ENCODE data around the gene SNAP47. TPM values are rescaled to one million over a fixed set of nuclear protein-coding genes. Genes with fewer than 3 reads are reported as not detected.

SNAP47 gene
- total RNA-seq, 1 donor from 2014 or later: 52.8 TPM

DNA sequence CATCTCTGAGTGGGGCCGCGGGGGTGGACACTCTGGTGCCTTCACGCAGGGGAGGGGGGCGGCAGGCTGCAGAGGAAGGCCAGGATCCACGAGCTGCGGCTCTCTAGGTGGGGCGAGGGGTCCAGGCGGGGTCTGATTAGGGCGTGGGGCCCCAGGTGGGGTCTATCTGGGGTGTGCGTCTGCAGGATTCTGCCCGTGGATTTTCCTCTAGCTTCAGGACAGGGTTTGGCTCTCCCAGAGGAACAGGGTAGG is 6.4 kb upstream of the SNAP47 start:
- TF ChIP-seq, protein P1, sequence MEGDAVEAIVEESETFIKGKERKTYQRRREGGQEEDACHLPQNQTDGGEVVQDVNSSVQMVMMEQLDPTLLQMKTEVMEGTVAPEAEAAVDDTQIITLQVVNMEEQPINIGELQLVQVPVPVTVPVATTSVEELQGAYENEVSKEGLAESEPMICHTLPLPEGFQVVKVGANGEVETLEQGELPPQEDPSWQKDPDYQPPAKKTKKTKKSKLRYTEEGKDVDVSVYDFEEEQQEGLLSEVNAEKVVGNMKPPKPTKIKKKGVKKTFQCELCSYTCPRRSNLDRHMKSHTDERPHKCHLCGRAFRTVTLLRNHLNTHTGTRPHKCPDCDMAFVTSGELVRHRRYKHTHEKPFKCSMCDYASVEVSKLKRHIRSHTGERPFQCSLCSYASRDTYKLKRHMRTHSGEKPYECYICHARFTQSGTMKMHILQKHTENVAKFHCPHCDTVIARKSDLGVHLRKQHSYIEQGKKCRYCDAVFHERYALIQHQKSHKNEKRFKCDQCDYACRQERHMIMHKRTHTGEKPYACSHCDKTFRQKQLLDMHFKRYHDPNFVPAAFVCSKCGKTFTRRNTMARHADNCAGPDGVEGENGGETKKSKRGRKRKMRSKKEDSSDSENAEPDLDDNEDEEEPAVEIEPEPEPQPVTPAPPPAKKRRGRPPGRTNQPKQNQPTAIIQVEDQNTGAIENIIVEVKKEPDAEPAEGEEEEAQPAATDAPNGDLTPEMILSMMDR (IDR thresholded peaks at IDR 0.05): no peak
- TF ChIP-seq EZH2 (IDR thresholded peaks at IDR 0.05) (no peak), EZH2phosphoT487 (IDR thresholded peaks at IDR 0.05) (no peak)
- peak overlapping the region; percentile 93 for H2AFZ ChIP-seq (replicated peaks)
- H3F3A ChIP-seq (ENCODE audit: low read depth): peaks cover 29% of the 10 kb centered on the region
- peak overlapping the region; percentile 49 for H3K9ac ChIP-seq
- H3K27me3 ChIP-seq: peaks cover 5% of the 10 kb centered on the region
- Mint-ChIP-seq H3K27ac (peak overlapping the region; percentile 79), H3K4me3 (peak overlapping the region; percentile 88), H3K36me3 (no peaks in the 10 kb centered on the region), H3K27me3 (ENCODE audit: insufficient read depth, low read depth) (peaks cover 3% of the 10 kb centered on the region), H3K9me3 (no peaks in the 10 kb centered on the region), H3K4me1 (peaks cover 29% of the 10 kb centered on the region)
- no peaks in the 10 kb centered on the region for H3K36me3 ChIP-seq
- peaks cover 8% of the 10 kb centered on the region for H3K4me1 ChIP-seq
- H3K9me3 ChIP-seq (ENCODE audit: low read depth): no peaks in the 10 kb centered on the region
- H3K4me3 ChIP-seq: peak overlapping the region; percentile 67
- H4K20me1 ChIP-seq (ENCODE audit: low read depth): peaks cover 26% of the 10 kb centered on the region
- H3K27ac ChIP-seq: no peak overlapping the region
- no peak for DNase-seq (ENCODE audit: low spot score)
- peak overlapping the region; percentile 91 for H3K4me2 ChIP-seq
- H3K79me2 ChIP-seq (ENCODE audit: low read depth): peaks cover 4% of the 10 kb centered on the region

DNA sequence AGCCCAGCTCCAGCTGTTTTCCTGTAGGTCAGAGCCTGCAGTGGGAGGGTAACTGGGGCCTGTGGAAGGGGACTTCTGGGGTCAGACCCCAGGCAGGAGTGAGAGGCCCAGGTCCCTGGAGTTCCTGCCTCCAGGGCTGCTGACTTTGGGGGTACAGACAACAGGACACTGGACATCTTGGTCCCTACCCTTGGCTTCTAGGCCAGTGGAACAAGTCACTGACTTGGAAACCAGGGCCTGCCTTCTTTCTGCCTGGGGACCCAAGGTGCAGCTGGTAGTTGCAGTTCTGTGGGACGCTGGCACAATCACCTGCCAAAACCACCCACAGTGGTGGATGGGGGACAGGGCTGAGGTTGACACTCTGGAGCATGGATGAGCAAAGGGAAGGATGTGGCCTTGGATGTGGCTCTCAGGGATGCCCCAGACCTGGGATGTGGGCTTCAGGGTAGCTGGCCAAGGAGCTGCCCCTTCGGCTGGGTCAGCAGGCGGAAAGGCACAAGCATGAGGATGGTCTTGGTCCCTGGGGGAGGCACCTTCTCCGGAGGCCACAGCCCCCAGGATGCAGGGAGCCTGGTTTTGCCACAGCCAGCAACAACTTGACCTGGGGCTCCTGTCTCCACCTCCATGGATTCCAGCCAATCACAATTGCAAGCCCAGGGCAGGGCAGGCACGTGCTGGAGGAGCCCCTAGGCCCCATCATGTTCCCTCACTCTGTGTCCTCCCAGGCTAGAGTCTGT is 5.9 kb upstream of the SNAP47 start:
- Histone ChIP-seq H2AFZ (replicated peaks) (no peak overlapping the region), H3K9ac (peak overlapping the region; percentile 49), H3K4me1 (peaks cover 12% of the 10 kb centered on the region), H3K36me3 (no peaks in the 10 kb centered on the region), H3F3A (ENCODE audit: low read depth) (peaks cover 29% of the 10 kb centered on the region), H4K20me1 (ENCODE audit: low read depth) (peaks cover 29% of the 10 kb centered on the region), H3K27me3 (peaks cover 5% of the 10 kb centered on the region), H3K4me3 (peak overlapping the region; percentile 67), H3K27ac (no peak overlapping the region), H3K79me2 (ENCODE audit: low read depth) (peaks cover 9% of the 10 kb centered on the region), H3K9me3 (ENCODE audit: low read depth) (no peaks in the 10 kb centered on the region), H3K4me2 (peak overlapping the region; percentile 91)
- peaks cover 3% of the 10 kb centered on the region for H3K27me3 Mint-ChIP-seq (ENCODE audit: insufficient read depth, low read depth)
- H3K9me3 Mint-ChIP-seq: no peaks in the 10 kb centered on the region
- TF ChIP-seq EZH2 (IDR thresholded peaks at IDR 0.05) (no peak), EZH2phosphoT487 (IDR thresholded peaks at IDR 0.05) (no peak)
- TF ChIP-seq, protein P1 (IDR thresholded peaks at IDR 0.05): no peak
- H3K4me1 Mint-ChIP-seq: peaks cover 32% of the 10 kb centered on the region
- H3K4me3 Mint-ChIP-seq: peak overlapping the region; percentile 88
- H3K27ac Mint-ChIP-seq: peak overlapping the region; percentile 66
- no peaks in the 10 kb centered on the region for H3K36me3 Mint-ChIP-seq
- no peak for DNase-seq (ENCODE audit: low spot score)

DNA sequence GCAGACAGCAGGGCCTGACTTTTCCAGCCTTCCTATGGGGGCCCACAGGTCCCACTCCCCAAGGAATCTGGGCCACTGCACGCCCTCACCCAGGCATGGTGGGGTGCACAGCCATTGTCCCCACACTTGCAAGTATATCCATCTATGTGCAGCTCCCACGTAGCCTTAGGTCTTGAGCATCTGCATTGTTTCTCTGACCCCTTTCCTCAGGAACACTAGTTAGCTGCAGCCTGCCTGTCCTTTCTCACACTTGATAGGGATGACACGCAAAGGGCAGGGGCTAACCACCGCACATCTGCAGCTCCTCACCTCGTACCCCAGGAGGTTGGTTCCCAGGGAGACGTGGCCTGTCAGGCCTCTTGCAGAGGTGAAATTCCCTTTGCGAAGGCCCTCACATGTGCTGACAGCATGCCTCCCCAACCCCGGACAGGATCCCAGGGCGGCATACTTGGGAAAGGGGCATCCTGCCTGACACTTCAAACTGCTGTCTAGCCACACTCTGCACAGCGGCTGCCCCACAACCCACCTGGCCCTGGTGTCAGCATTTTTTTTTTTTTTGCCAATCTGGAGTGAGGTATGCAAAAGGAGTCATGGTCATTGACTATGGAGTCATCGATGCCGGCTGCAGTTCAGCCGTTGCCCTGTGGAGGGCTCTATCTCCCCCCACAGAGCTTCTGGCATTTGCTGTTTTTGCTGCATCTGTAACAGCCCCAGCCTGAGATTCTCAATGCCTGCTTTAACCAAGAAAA is 5.2 kb upstream of the SNAP47 start:
- H3K4me1 ChIP-seq: peaks cover 13% of the 10 kb centered on the region
- peaks cover 29% of the 10 kb centered on the region for H3F3A ChIP-seq (ENCODE audit: low read depth)
- no peaks in the 10 kb centered on the region for H3K9me3 ChIP-seq (ENCODE audit: low read depth)
- peaks cover 17% of the 10 kb centered on the region for H3K79me2 ChIP-seq (ENCODE audit: low read depth)
- H3K27ac Mint-ChIP-seq: peak overlapping the region; percentile 66
- H3K4me3 Mint-ChIP-seq: peak overlapping the region; percentile 77
- H3K9ac ChIP-seq: no peak overlapping the region
- TF ChIP-seq, protein P1 (IDR thresholded peaks at IDR 0.05): peak; percentile 66
- TF ChIP-seq EZH2phosphoT487 (IDR thresholded peaks at IDR 0.05) (no peak), EZH2 (IDR thresholded peaks at IDR 0.05) (no peak)
- H2AFZ ChIP-seq (replicated peaks): no peak overlapping the region
- no peaks in the 10 kb centered on the region for H3K9me3 Mint-ChIP-seq
- H3K27me3 ChIP-seq: peaks cover 5% of the 10 kb centered on the region
- peaks cover 5% of the 10 kb centered on the region for H3K27me3 Mint-ChIP-seq (ENCODE audit: insufficient read depth, low read depth)
- no peaks in the 10 kb centered on the region for H3K36me3 ChIP-seq
- peak; percentile 53 for DNase-seq (ENCODE audit: low spot score)
- peaks cover 29% of the 10 kb centered on the region for H4K20me1 ChIP-seq (ENCODE audit: low read depth)
- no peak overlapping the region for H3K4me2 ChIP-seq
- H3K36me3 Mint-ChIP-seq: no peaks in the 10 kb centered on the region
- no peak overlapping the region for H3K4me3 ChIP-seq
- H3K27ac ChIP-seq: no peak overlapping the region
- H3K4me1 Mint-ChIP-seq: peaks cover 33% of the 10 kb centered on the region
